Measurements from ENCODE around the gene TTLL9. TPM values are rescaled to one million over a fixed set of nuclear protein-coding genes. Genes with fewer than 3 reads are reported as not detected.

TTLL9 gene
- polyA plus RNA-seq, 3 donors: 0.21 TPM; not detected in 2

- no peaks in the 10 kb centered on the region for H3K27me3 ChIP-seq (ENCODE audit: control insufficient read depth in 2 of 2, insufficient read depth in 2 of 2, low read length in 2 of 2)
- H2AFZ ChIP-seq (ENCODE audit: insufficient read depth, low read depth, low read length, poor library complexity, severe bottlenecking): no peak overlapping the region
- H3K4me2 ChIP-seq (replicated peaks; ENCODE audit: extremely low read depth, low read length, poor library complexity, severe bottlenecking): no peak overlapping the region
- H3K27ac ChIP-seq (ENCODE audit: low read depth in 1 of 2, low read length in 2 of 2): no peak overlapping the region
- no peaks in the 10 kb centered on the region for H3K79me2 ChIP-seq (ENCODE audit: insufficient read depth, low read length)
- H3K27ac Mint-ChIP-seq: no peak overlapping the region
- H3K9me3 ChIP-seq (replicated peaks in 1 of 2; ENCODE audit: control insufficient read depth in 1 of 2, insufficient read depth in 1 of 2, low read length in 2 of 2): no peaks in the 10 kb centered on the region
- no peak for TF ChIP-seq CTCF (IDR thresholded peaks at IDR 0.05)
- H4K20me1 ChIP-seq (ENCODE audit: insufficient read depth, low read length): no peaks in the 10 kb centered on the region
- H3K4me1 ChIP-seq (ENCODE audit: control insufficient read depth in 1 of 2, insufficient read depth in 2 of 2, low read length in 2 of 2): no peaks in the 10 kb centered on the region
- no peaks in the 10 kb centered on the region for H3K36me3 ChIP-seq (replicated peaks in 1 of 2; ENCODE audit: control insufficient read depth in 1 of 2, insufficient read depth in 2 of 2, low read length in 2 of 2)
- peaks cover 3% of the 10 kb centered on the region for H3K4me1 Mint-ChIP-seq
- DNase-seq: no peak
- peaks cover 0 to 2% (median 0%) of the 10 kb centered on the region in 7 donors for H3K9me3 Mint-ChIP-seq
- H3K36me3 Mint-ChIP-seq: no peaks in the 10 kb centered on the region
- no peak overlapping the region for H3K9ac ChIP-seq (ENCODE audit: insufficient read depth, low read length, poor library complexity, severe bottlenecking)
- no peak overlapping the region for H3K4me3 ChIP-seq (replicated peaks in 1 of 3; ENCODE audit: low read depth in 2 of 3, low read length in 3 of 3)
- H3K27me3 Mint-ChIP-seq (ENCODE audit: low read depth in 3 of 3): peaks cover under 1 to 3% (median 3%) of the 10 kb centered on the region in 3 donors
- 100% methylated on average over 2 of the region's 5 CpGs for WGBS (ENCODE audit: insufficient coverage)
- intact Hi-C loops (cut with micrococcal nuclease): no loop called here
- H3K4me3 Mint-ChIP-seq: no peak overlapping the region
Measured at GRCh38 chr20:31907046-31907445, 36.6 kb downstream of the TTLL9 start.

- no peak overlapping the region for H2AFZ ChIP-seq (ENCODE audit: insufficient read depth, low read depth, low read length, poor library complexity, severe bottlenecking)
- H3K9ac ChIP-seq (ENCODE audit: insufficient read depth, low read length, poor library complexity, severe bottlenecking): no peak overlapping the region
- Mint-ChIP-seq H3K27me3 (ENCODE audit: low read depth in 3 of 3) (peaks cover 3 to 4% (median 3%) of the 10 kb centered on the region in 3 donors), H3K4me1 (peaks cover 3% of the 10 kb centered on the region), H3K36me3 (no peaks in the 10 kb centered on the region), H3K4me3 (no peak overlapping the region), H3K9me3 (peaks cover 0 to 2% (median 0%) of the 10 kb centered on the region in 7 donors), H3K27ac (no peak overlapping the region)
- no peaks in the 10 kb centered on the region for H3K79me2 ChIP-seq (ENCODE audit: insufficient read depth, low read length)
- DNase-seq: no peak
- H3K4me2 ChIP-seq (replicated peaks; ENCODE audit: extremely low read depth, low read length, poor library complexity, severe bottlenecking): no peak overlapping the region
- no peaks in the 10 kb centered on the region for H3K27me3 ChIP-seq (ENCODE audit: control insufficient read depth in 2 of 2, insufficient read depth in 2 of 2, low read length in 2 of 2)
- TF ChIP-seq CTCF (IDR thresholded peaks at IDR 0.05): no peak
- no peaks in the 10 kb centered on the region for H3K9me3 ChIP-seq (replicated peaks in 1 of 2; ENCODE audit: control insufficient read depth in 1 of 2, insufficient read depth in 1 of 2, low read length in 2 of 2)
- no peaks in the 10 kb centered on the region for H3K4me1 ChIP-seq (ENCODE audit: control insufficient read depth in 1 of 2, insufficient read depth in 2 of 2, low read length in 2 of 2)
- 93% methylated on average over 5 of the region's 5 CpGs for WGBS (ENCODE audit: insufficient coverage)
- intact Hi-C loops (cut with micrococcal nuclease): no loop called here
- no peak overlapping the region for H3K4me3 ChIP-seq (replicated peaks in 1 of 3; ENCODE audit: low read depth in 2 of 3, low read length in 3 of 3)
- H3K27ac ChIP-seq (ENCODE audit: low read depth in 1 of 2, low read length in 2 of 2): no peak overlapping the region
- H4K20me1 ChIP-seq (ENCODE audit: insufficient read depth, low read length): no peaks in the 10 kb centered on the region
- H3K36me3 ChIP-seq (replicated peaks in 1 of 2; ENCODE audit: control insufficient read depth in 1 of 2, insufficient read depth in 2 of 2, low read length in 2 of 2): no peaks in the 10 kb centered on the region
Measured at GRCh38 chr20:31908016-31908415, 37.6 kb downstream of the TTLL9 start.

Data from CD14-positive monocyte (primary cell).